IMR-90 (cell line): ENCODE data around the gene PDE4B. TPM values are rescaled to one million over a fixed set of nuclear protein-coding genes. Genes with fewer than 3 reads are reported as not detected.

Experiments
- ATAC-seq: fragments of 200-7000 bp; cut with Tn5 transposase; 2 replicates; pipeline ENCODE4 v1.9.1; 2020; ENCODE audit warnings: low read depth, mild to moderate bottlenecking, moderate library complexity
- BruUV-seq: library from RNA; stranded (reverse); fragments of 400-500 nt; replicated peaks from 2 replicates; lab custom pipeline; 2021; lab: Mats Ljungman, UMichigan
- CTCF ChIA-PET: fragments of 300-600 bp; formaldehyde crosslinking; extraction: SDS; loops from one replicate; lab custom pipeline; 2021; ENCODE audit warnings: antibody characterized with exemption; lab: Yijun Ruan, JAX
- POLR2A ChIA-PET: fragments of 300-600 bp; sonication (Branson Sonifier 250); formaldehyde crosslinking; loops from one replicate; lab custom pipeline; 2022; ENCODE audit warnings: antibody characterized with exemption; ENCODE audit not compliant: unreplicated experiment; lab: Charles Lee
- DNase-seq: peaks from one replicate; pipeline ENCODE4 v3.0.0; 2013
- H2AFZ ChIP-seq: replicated peaks from 2 replicates; pipeline ENCODE3; 2013; ENCODE audit warnings: low read length, mild to moderate bottlenecking; ENCODE audit not compliant: poor library complexity
- H2AK5ac ChIP-seq: 2 replicates; pipeline ENCODE4 v1.6.1; 2013; ENCODE audit warnings: low read depth, low read length, inconsistent platforms
- H2AK9ac ChIP-seq: replicated peaks from 2 replicates; pipeline ENCODE3; 2013; ENCODE audit warnings: mild to moderate bottlenecking, low read depth, low read length, moderate library complexity; ENCODE audit not compliant: poor library complexity
- H2BK120ac ChIP-seq: 2 replicates; pipeline ENCODE4 v1.6.1; 2013; ENCODE audit warnings: low read depth, low read length, inconsistent platforms
- H2BK15ac ChIP-seq: 3 replicates; pipeline ENCODE4 v1.6.1; 2013; ENCODE audit warnings: low read depth, low read length, inconsistent platforms
- H2BK20ac ChIP-seq: 2 replicates; pipeline ENCODE4 v1.6.1; 2013; ENCODE audit warnings: low read depth, mild to moderate bottlenecking, inconsistent platforms, low read length, moderate library complexity
- H2BK5ac ChIP-seq: 2 replicates; pipeline ENCODE4 v1.6.1; 2013; ENCODE audit warnings: mild to moderate bottlenecking, low read depth, low read length, inconsistent platforms; ENCODE audit not compliant: poor library complexity, severe bottlenecking
- H3K14ac ChIP-seq: replicated peaks from 2 replicates; pipeline ENCODE4 v1.6.1; 2013; ENCODE audit warnings: low read depth, low read length, inconsistent platforms
- H3K18ac ChIP-seq: 2 replicates; pipeline ENCODE4 v1.6.1; 2013; ENCODE audit warnings: low read depth, low read length, control low read depth
- H3K23ac ChIP-seq: 2 replicates; pipeline ENCODE4 v1.6.1; 2013; ENCODE audit warnings: low read depth, low read length, inconsistent platforms
- H3K27ac ChIP-seq: 2 replicates; pipeline ENCODE4 v1.5.1; 2013; ENCODE audit warnings: mild to moderate bottlenecking, control low read depth, low read length; ENCODE audit not compliant: insufficient read depth
- H3K27me3 ChIP-seq: 2 replicates; pipeline ENCODE4 v1.6.1; 2013; ENCODE audit warnings: low read length; ENCODE audit not compliant: control insufficient read depth, insufficient read depth
- H3K36me3 ChIP-seq: 2 replicates; pipeline ENCODE4 v1.6.1; 2013; ENCODE audit warnings: low read length, mixed read lengths; ENCODE audit not compliant: control insufficient read depth, insufficient read depth
- H3K4ac ChIP-seq: 2 replicates; pipeline ENCODE4 v1.6.1; 2013; ENCODE audit warnings: low read depth, low read length, inconsistent platforms
- H3K4me1 ChIP-seq: 2 replicates; pipeline ENCODE4 v1.6.1; 2013; ENCODE audit warnings: low read length, mixed read lengths; ENCODE audit not compliant: control insufficient read depth, insufficient read depth
- H3K4me2 ChIP-seq: 2 replicates; pipeline ENCODE4 v1.6.1; 2013; ENCODE audit warnings: low read depth, mild to moderate bottlenecking, control low read depth, low read length, moderate library complexity
- H3K4me3 ChIP-seq: 2 replicates; pipeline ENCODE4 v1.5.1; 2013; ENCODE audit warnings: low read depth, mild to moderate bottlenecking, control low read depth, low read length, moderate library complexity; ENCODE audit not compliant: insufficient read depth
- H3K56ac ChIP-seq: 2 replicates; pipeline ENCODE4 v1.6.1; 2013; ENCODE audit warnings: low read length, inconsistent platforms; ENCODE audit not compliant: insufficient read depth; ENCODE audit errors: extremely low read depth
- H3K79me1 ChIP-seq, 2 experiments: 2 replicates each; pipeline ENCODE4 v1.6.1; 2013; ENCODE audit warnings: low read length in 2 of 2, inconsistent platforms in 1 of 2, low read depth in 1 of 2
- H3K9ac ChIP-seq: 2 replicates; pipeline ENCODE4 v1.6.1; 2013; ENCODE audit warnings: low read depth, low read length, control low read depth
- H3K9me1 ChIP-seq: 2 replicates; pipeline ENCODE4 v1.6.1; 2013; ENCODE audit warnings: low read length, inconsistent platforms; ENCODE audit not compliant: insufficient read depth
- H3K9me3 ChIP-seq: 2 replicates; pipeline ENCODE4 v1.6.1; 2013; ENCODE audit warnings: low read length; ENCODE audit not compliant: control insufficient read depth, insufficient read depth
- H4K20me1 ChIP-seq: 2 replicates; pipeline ENCODE4 v1.6.1; 2013; ENCODE audit warnings: low read length, inconsistent platforms; ENCODE audit not compliant: insufficient read depth
- H4K5ac ChIP-seq: 2 replicates; pipeline ENCODE4 v1.6.1; 2013; ENCODE audit warnings: mild to moderate bottlenecking, low read depth, low read length, control low read depth
- H4K8ac ChIP-seq, 2 experiments: 2 replicates each; pipeline ENCODE4 v1.6.1; 2013; ENCODE audit warnings: low read depth in 2 of 2, low read length in 2 of 2, control low read depth in 1 of 2, inconsistent platforms in 1 of 2
- H4K91ac ChIP-seq: 2 replicates; pipeline ENCODE4 v1.6.1; 2013; ENCODE audit warnings: low read depth, low read length, inconsistent platforms; ENCODE audit not compliant: insufficient read depth
- BHLHE40 ChIP-seq: fragments of 150-350 bp; IDR thresholded peaks from 2 replicates; pipeline ENCODE4 v1.6.1; 2016; ENCODE audit warnings: mild to moderate bottlenecking, low read depth, low read length
- CEBPB ChIP-seq: IDR thresholded peaks from 2 replicates; pipeline ENCODE4 v1.6.1; 2012; ENCODE audit warnings: low read depth, low read length, improper control_type of control experiment
- CHD1 ChIP-seq: IDR thresholded peaks from 2 replicates; pipeline ENCODE4 v1.6.1; 2012; ENCODE audit warnings: low read depth, low read length, improper control_type of control experiment
- FOS ChIP-seq: fragments of 150-350 bp; IDR thresholded peaks from 2 replicates; pipeline ENCODE4 v1.6.1; 2016; ENCODE audit warnings: low read depth, low read length
- MAFK ChIP-seq: IDR thresholded peaks from 2 replicates; pipeline ENCODE4 v1.6.1; 2012; ENCODE audit warnings: low read depth, low read length, improper control_type of control experiment
- MAZ ChIP-seq: IDR thresholded peaks from 2 replicates; pipeline ENCODE4 v1.6.1; 2012; ENCODE audit warnings: low read depth, mild to moderate bottlenecking, low read length, improper control_type of control experiment, moderate library complexity, borderline replicate concordance
- MXI1 ChIP-seq: IDR thresholded peaks from 2 replicates; pipeline ENCODE4 v1.6.1; 2012; ENCODE audit warnings: low read depth, mild to moderate bottlenecking, low read length, moderate library complexity, borderline replicate concordance
- NFE2L2 ChIP-seq: fragments of 150-350 bp; IDR thresholded peaks from 2 replicates; pipeline ENCODE4 v1.6.1; 2016; ENCODE audit warnings: low read depth, mild to moderate bottlenecking, low read length
- POLR2A ChIP-seq: IDR thresholded peaks from 2 replicates; pipeline ENCODE4 v1.6.1; 2012; ENCODE audit warnings: mild to moderate bottlenecking, low read depth, low read length
- RAD21 ChIP-seq: IDR thresholded peaks from 2 replicates; pipeline ENCODE4 v1.6.1; 2012; ENCODE audit warnings: low read length, improper control_type of control experiment
- RCOR1 ChIP-seq: IDR thresholded peaks from 2 replicates; pipeline ENCODE4 v1.6.1; 2012; ENCODE audit warnings: mild to moderate bottlenecking, low read length, improper control_type of control experiment; ENCODE audit not compliant: insufficient replicate concordance
- RFX5 ChIP-seq: IDR thresholded peaks from 2 replicates; pipeline ENCODE4 v1.8.0; 2012; ENCODE audit warnings: low read depth, mild to moderate bottlenecking, low read length, moderate library complexity
- SMC3 ChIP-seq: fragments of 150-350 bp; IDR thresholded peaks from 2 replicates; pipeline ENCODE4 v1.6.1; 2016; ENCODE audit warnings: low read depth, mild to moderate bottlenecking, antibody characterized with exemption, low read length, moderate library complexity
- WGBS, 2 experiments: methylation state at CpG; one replicate each; pipeline versions ENCODE4 v1.1.5 to v1.1.7; 2013; ENCODE audit warnings: missing lambda C conversion rate in 2 of 2; ENCODE audit not compliant: insufficient read length in 1 of 2; ENCODE audit errors: extremely low coverage in 2 of 2; 5-methylcytosine and 5-hydroxymethylcytosine counted together
- dilution Hi-C: fragments of 300-500 bp; cut with HindIII; formaldehyde crosslinking; loops from one replicate; pipeline ENCODE4 v1.14.3; 2018; ENCODE audit warnings: low sequenced_read_pairs; ENCODE audit not compliant: unreplicated experiment
- in situ Hi-C: fragments of 300-500 bp; cut with MboI; formaldehyde crosslinking; loops from 3 replicates; pipeline ENCODE4 v1.14.3; 2019; ENCODE audit warnings: low sequenced_read_pairs, inconsistent platforms, mixed read lengths
- intact Hi-C: fragments of 100-400 bp; cut with micrococcal nuclease; formaldehyde crosslinking; loops from 2 replicates; pipeline ENCODE4 v1.10.0; 2022
- polyA plus RNA-seq, 3 experiments: library from polyadenylated mRNA; depleted of rRNA; stranded (reverse); fragments of >200 nt; gene quantifications; 2 replicates each; pipeline ENCODE4 v1.2.3, GENCODE V29; 2012; ENCODE audit warnings: low replicate concordance in 1 of 3
- total RNA-seq: library from RNA; depleted of rRNA; stranded (reverse); fragments of >200 nt; gene quantifications from 2 replicates; pipeline ENCODE4 v1.2.3, GENCODE V29; 2012
- TF ChIP-seq, protein P1 (sequence below): conservative IDR thresholded peaks from 2 replicates; pipeline ENCODE4 v1.5.1; 2012; ENCODE audit warnings: mild to moderate bottlenecking, low read depth, low read length, improper control_type of control experiment
- TF ChIP-seq, protein P2 (sequence below): fragments of 150-350 bp; IDR thresholded peaks from 2 replicates; pipeline ENCODE4 v1.6.1; 2016; ENCODE audit warnings: low read depth, mild to moderate bottlenecking, low read length, moderate library complexity, borderline replicate concordance
- TF ChIP-seq, protein P3 (sequence below): fragments of 150-350 bp; IDR thresholded peaks from 2 replicates; pipeline ENCODE4 v1.6.1; 2017; ENCODE audit warnings: mild to moderate bottlenecking, antibody characterized with exemption, low read length, low read depth

The PDE4B gene
- total and polyA plus RNA-seq, 2 of the 4 experiments (the other 2 are of a cell fraction), result 5.8 to 21.3 TPM

DNA sequence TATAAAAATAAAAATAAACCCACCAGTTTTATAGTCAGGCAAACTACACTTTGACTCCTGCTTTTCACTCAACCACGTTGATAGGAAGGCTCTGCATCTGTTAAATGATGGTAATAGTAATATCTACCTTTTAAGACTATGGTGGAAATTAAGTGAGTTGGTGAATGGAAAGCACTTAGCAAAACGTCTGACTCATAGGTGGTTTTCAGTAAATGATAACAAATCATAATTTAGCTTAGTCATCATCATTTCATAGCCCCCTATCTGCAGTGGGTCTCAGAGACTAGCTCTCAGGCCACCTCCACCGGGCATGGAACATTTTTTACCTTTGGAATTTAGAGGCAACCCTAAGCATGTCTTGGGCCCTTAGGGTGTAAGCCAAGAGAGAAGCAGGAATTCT is 160.0 kb downstream of the PDE4B start:
- Histone ChIP-seq H3K79me1 (no peaks in the 10 kb centered on the region), H3K9ac (no peak overlapping the region), H4K91ac (no peak overlapping the region), H3K14ac (no peak overlapping the region), H3K9me3 (no peaks in the 10 kb centered on the region), H2AK5ac (no peak overlapping the region), H2AFZ (no peak overlapping the region), H4K5ac (no peak overlapping the region), H3K27me3 (no peaks in the 10 kb centered on the region), H2BK20ac (no peak overlapping the region), H3K36me3 (no peaks in the 10 kb centered on the region), H3K56ac (no peak overlapping the region), H3K23ac (no peak overlapping the region), H2AK9ac (no peak overlapping the region), H2BK120ac (no peak overlapping the region), H3K27ac (no peak overlapping the region), H3K18ac (no peak overlapping the region), H3K4me2 (no peak overlapping the region), H2BK5ac (no peak overlapping the region), H3K4me3 (no peak overlapping the region), H3K4ac (no peak overlapping the region), H4K8ac (no peak overlapping the region), H3K9me1 (no peaks in the 10 kb centered on the region), H3K4me1 (no peaks in the 10 kb centered on the region), H2BK15ac (no peak overlapping the region), H4K20me1 (no peaks in the 10 kb centered on the region)
- intact Hi-C loops, result loop anchor here (10.0 kb wide), 3 partner anchors 158 to 772 kb away; partner anchors contain the start of gene PDE4B
- WGBS, 2 experiments, result no CpG with 5 or more reads among the region's 3 CpGs
- BruUV-seq, result no TSS peak
- peak; percentile 61 for DNase-seq
- CTCF ChIA-PET, result interaction anchor here (1.4 kb wide), 1 partner anchor 290 kb away, joined by 4 read pairs; no protein-coding TSS in a partner anchor
- ATAC-seq, result peak; percentile 33
- peak; percentile 76 for TF ChIP-seq NFE2L2
- TF ChIP-seq FOS, result peak; percentile 60; the same call in 1 of the 2 replicates
- TF ChIP-seq, protein P1, sequence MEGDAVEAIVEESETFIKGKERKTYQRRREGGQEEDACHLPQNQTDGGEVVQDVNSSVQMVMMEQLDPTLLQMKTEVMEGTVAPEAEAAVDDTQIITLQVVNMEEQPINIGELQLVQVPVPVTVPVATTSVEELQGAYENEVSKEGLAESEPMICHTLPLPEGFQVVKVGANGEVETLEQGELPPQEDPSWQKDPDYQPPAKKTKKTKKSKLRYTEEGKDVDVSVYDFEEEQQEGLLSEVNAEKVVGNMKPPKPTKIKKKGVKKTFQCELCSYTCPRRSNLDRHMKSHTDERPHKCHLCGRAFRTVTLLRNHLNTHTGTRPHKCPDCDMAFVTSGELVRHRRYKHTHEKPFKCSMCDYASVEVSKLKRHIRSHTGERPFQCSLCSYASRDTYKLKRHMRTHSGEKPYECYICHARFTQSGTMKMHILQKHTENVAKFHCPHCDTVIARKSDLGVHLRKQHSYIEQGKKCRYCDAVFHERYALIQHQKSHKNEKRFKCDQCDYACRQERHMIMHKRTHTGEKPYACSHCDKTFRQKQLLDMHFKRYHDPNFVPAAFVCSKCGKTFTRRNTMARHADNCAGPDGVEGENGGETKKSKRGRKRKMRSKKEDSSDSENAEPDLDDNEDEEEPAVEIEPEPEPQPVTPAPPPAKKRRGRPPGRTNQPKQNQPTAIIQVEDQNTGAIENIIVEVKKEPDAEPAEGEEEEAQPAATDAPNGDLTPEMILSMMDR, result no peak
- TF ChIP-seq RCOR1, result no peak
- no peak for TF ChIP-seq CEBPB
- TF ChIP-seq BHLHE40, result no peak
- no peak for TF ChIP-seq MAZ
- TF ChIP-seq, protein P2, sequence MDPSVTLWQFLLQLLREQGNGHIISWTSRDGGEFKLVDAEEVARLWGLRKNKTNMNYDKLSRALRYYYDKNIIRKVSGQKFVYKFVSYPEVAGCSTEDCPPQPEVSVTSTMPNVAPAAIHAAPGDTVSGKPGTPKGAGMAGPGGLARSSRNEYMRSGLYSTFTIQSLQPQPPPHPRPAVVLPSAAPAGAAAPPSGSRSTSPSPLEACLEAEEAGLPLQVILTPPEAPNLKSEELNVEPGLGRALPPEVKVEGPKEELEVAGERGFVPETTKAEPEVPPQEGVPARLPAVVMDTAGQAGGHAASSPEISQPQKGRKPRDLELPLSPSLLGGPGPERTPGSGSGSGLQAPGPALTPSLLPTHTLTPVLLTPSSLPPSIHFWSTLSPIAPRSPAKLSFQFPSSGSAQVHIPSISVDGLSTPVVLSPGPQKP, result no peak
- no peak for TF ChIP-seq SMC3
- peak; percentile 90 for TF ChIP-seq MAFK
- TF ChIP-seq RAD21, result no peak
- TF ChIP-seq CHD1, result no peak
- TF ChIP-seq, protein P3, sequence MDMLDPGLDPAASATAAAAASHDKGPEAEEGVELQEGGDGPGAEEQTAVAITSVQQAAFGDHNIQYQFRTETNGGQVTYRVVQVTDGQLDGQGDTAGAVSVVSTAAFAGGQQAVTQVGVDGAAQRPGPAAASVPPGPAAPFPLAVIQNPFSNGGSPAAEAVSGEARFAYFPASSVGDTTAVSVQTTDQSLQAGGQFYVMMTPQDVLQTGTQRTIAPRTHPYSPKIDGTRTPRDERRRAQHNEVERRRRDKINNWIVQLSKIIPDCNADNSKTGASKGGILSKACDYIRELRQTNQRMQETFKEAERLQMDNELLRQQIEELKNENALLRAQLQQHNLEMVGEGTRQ, result no peak
- no peak for TF ChIP-seq POLR2A
- TF ChIP-seq RFX5, result no peak
- TF ChIP-seq MXI1, result no peak
- dilution Hi-C loops, result no loop called here
- POLR2A ChIA-PET, result no interaction called here
- in situ Hi-C loops, result loop anchor here (5.0 to 25.0 kb wide), 3 partner anchors 290 to 760 kb away; no protein-coding TSS in a partner anchor
